Left colon (tissue), 2 donors: ENCODE results near the gene FNDC3B. TPM values are rescaled to one million over a fixed set of nuclear protein-coding genes. Genes with fewer than 3 reads are reported as not detected.

ENCODE experiments used
- ATAC-seq: fragments of 200-7000 bp; cut with Tn5 transposase; one replicate; pipeline ENCODE4 v1.9.1; 2020; ENCODE audit warnings: mild to moderate bottlenecking, moderate library complexity
- DNase-seq, 2 donors: peaks; one replicate each; pipeline ENCODE4 v3.0.0-alpha.2; 2020
- intact Hi-C, 2 donors: fragments of 100-400 bp; cut with DNase I in 1 of 2; cut with micrococcal nuclease in 1 of 2; formaldehyde crosslinking; loops; one replicate each; pipeline versions ENCODE4 v1.11.2 to v1.14.0; 2022; cut with DNase I, micrococcal nuclease
- total RNA-seq, 2 donors: library from RNA; stranded (reverse); fragmentation: NEBNext Ultra II Directional; extraction: Animal tissue kit (Norgen Biotek cat#: 25700); gene quantifications; one replicate each; pipeline ENCODE4 v1.2.1, GENCODE V29; 2021
- donor health status: DM: no; HTN: no; CAD: no.
- donor health status: DM: yes; HTN: yes; CAD: no.

FNDC3B gene
- total RNA-seq, 2 donors from 2014 or later = 100 to 113 TPM

- intact Hi-C loops = no loop called here
- no peak for ATAC-seq
Observed at GRCh38 chr3:172185907-172186306, 146.5 kb downstream of the FNDC3B start.

GRCh38 chr3:172186607-172187006 lies 147.2 kb downstream of the FNDC3B start:
- ATAC-seq = no peak
- no peak for DNase-seq
- intact Hi-C loops = no loop called here

More at GRCh38 chr3:172185907-172186306, 146.5 kb downstream of the FNDC3B start:
- no peak for DNase-seq

GRCh38 chr3:172187511-172187910 lies 148.1 kb downstream of the FNDC3B start:
- intact Hi-C loops = no loop called here
- DNase-seq (no peak), ATAC-seq (no peak)

- intact Hi-C loops = no loop called here
- ATAC-seq = no peak
- no peak for DNase-seq
Observed at GRCh38 chr3:172188511-172188910, 149.1 kb downstream of the FNDC3B start.

GRCh38 chr3:172189213-172189612 lies 149.8 kb downstream of the FNDC3B start:
- ATAC-seq = no peak

GRCh38 chr3:172189987-172190603 lies 150.7 kb downstream of the FNDC3B start:
- intact Hi-C loops = no loop called here
- DNase-seq = no peak
- ATAC-seq = no peak

More at GRCh38 chr3:172189213-172189612, 149.8 kb downstream of the FNDC3B start:
- intact Hi-C loops = no loop called here
- no peak for DNase-seq

GRCh38 chr3:172190980-172191379 lies 151.6 kb downstream of the FNDC3B start:
- ATAC-seq (no peak), DNase-seq (no peak)
- intact Hi-C loops = no loop called here

- no peak for DNase-seq
- intact Hi-C loops = no loop called here
- ATAC-seq = no peak
Observed at GRCh38 chr3:172191629-172192028, 152.3 kb downstream of the FNDC3B start.

GRCh38 chr3:172192830-172193415 lies 153.5 kb downstream of the FNDC3B start:
- intact Hi-C loops = no loop called here
- no peak for ATAC-seq
- DNase-seq = no peak

GRCh38 chr3:172193436-172193835 lies 154.1 kb downstream of the FNDC3B start:
- ATAC-seq = no peak
- DNase-seq = no peak
- intact Hi-C loops = no loop called here

- DNase-seq = no peak
- ATAC-seq = no peak
- intact Hi-C loops = no loop called here
Observed at GRCh38 chr3:172194702-172195406, 155.5 kb downstream of the FNDC3B start.

GRCh38 chr3:172195407-172195754 lies 156.0 kb downstream of the FNDC3B start:
- intact Hi-C loops = no loop called here
- ATAC-seq (no peak), DNase-seq (no peak)

- intact Hi-C loops = no loop called here
- no peak for ATAC-seq
- DNase-seq = no peak
Observed at GRCh38 chr3:172197344-172197743, 158.0 kb downstream of the FNDC3B start.

GRCh38 chr3:172198428-172198827 lies 159.1 kb downstream of the FNDC3B start:
- intact Hi-C loops = no loop called here
- ATAC-seq = no peak
- no peak for DNase-seq

- ATAC-seq (no peak), DNase-seq (no peak)
- intact Hi-C loops = loop anchor here in 1 of 2 donors (10.0 kb wide), 1 partner anchor 75 kb away; no protein-coding TSS in a partner anchor
Observed at GRCh38 chr3:172199850-172200369, 160.5 kb downstream of the FNDC3B start.

GRCh38 chr3:172201136-172201869 lies 161.9 kb downstream of the FNDC3B start:
- intact Hi-C loops = loop anchor here in 1 of 2 donors (10.0 kb wide), 1 partner anchor 77 kb away; no protein-coding TSS in a partner anchor
- peak; percentile 68 to 77 for DNase-seq
- ATAC-seq = peak; percentile 70

GRCh38 chr3:172201870-172202236 lies 162.5 kb downstream of the FNDC3B start:
- intact Hi-C loops = loop anchor here in 1 of 2 donors (10.0 kb wide), 1 partner anchor 77 kb away; no protein-coding TSS in a partner anchor
- no peak for ATAC-seq
- DNase-seq = no peak

- DNase-seq (no peak), ATAC-seq (peak; percentile 25)
- intact Hi-C loops = loop anchor here in 1 of 2 donors (10.0 kb wide), 1 partner anchor 78 kb away; no protein-coding TSS in a partner anchor
Observed at GRCh38 chr3:172202797-172203196, 163.4 kb downstream of the FNDC3B start.
